GM21825 (cell line): ENCODE data around the gene CORO7.
"Not testable (repeated sequence)": the region's sequence is repeated elsewhere in the genome, so short reads cannot be mapped to it uniquely, and the experiment has no call there.

Experiments
- ATAC-seq: cut with Tn5 transposase; IDR thresholded peaks from one replicate; pipeline ENCODE4 v1.9.1; 2021; ENCODE audit warnings: mild to moderate bottlenecking, moderate library complexity; ENCODE audit not compliant: unreplicated experiment

CORO7 gene

GRCh38 chr16:4358831-4359561 lies 57.4 kb downstream of the CORO7 start:
- no peak for ATAC-seq

- ATAC-seq, result no peak
Observed at GRCh38 chr16:4358236-4358635, 58.2 kb downstream of the CORO7 start.

- no peak for ATAC-seq
Observed at GRCh38 chr16:4356820-4357219, 59.6 kb downstream of the CORO7 start.

- no peak for ATAC-seq
Observed at GRCh38 chr16:4354512-4355409, 61.6 kb downstream of the CORO7 start.

GRCh38 chr16:4353675-4354074 lies 62.7 kb downstream of the CORO7 start:
- ATAC-seq, result no peak

GRCh38 chr16:4352843-4353242 lies 63.6 kb downstream of the CORO7 start:
- ATAC-seq, result no peak

- ATAC-seq, result no peak
Observed at GRCh38 chr16:4351880-4352279, 64.5 kb downstream of the CORO7 start.

- ATAC-seq, result peak; percentile 80
Observed at GRCh38 chr16:4350787-4351659, 65.4 kb downstream of the CORO7 start, which contains the start of gene PAM16. Gene PAM16, minus strand, starts transcription at chr16:4351321. Its CDS starts 87 bp downstream, at chr16:4351234.

- no peak for ATAC-seq
Observed at GRCh38 chr16:4350365-4350786, 66.0 kb downstream of the CORO7 start.

- ATAC-seq, result no peak
Observed at GRCh38 chr16:4349332-4349731, 67.1 kb downstream of the CORO7 start.

- no peak for ATAC-seq
Observed at GRCh38 chr16:4347765-4348509, 68.5 kb downstream of the CORO7 start.

GRCh38 chr16:4347010-4347409 lies 69.4 kb downstream of the CORO7 start:
- ATAC-seq, result no peak

GRCh38 chr16:4345836-4346781 lies 70.3 kb downstream of the CORO7 start:
- no peak for ATAC-seq

GRCh38 chr16:4344983-4345835 lies 71.2 kb downstream of the CORO7 start:
- no peak for ATAC-seq

GRCh38 chr16:4344300-4344982 lies 72.0 kb downstream of the CORO7 start:
- not testable (repeated sequence) for ATAC-seq

- no peak for ATAC-seq
Observed at GRCh38 chr16:4342866-4343744, 73.3 kb downstream of the CORO7 start.

- ATAC-seq, result no peak
Observed at GRCh38 chr16:4341250-4341649, 75.1 kb downstream of the CORO7 start.
